Stimulated activated naive CD8-positive, alpha-beta T cell treated with anti-CD3 and anti-CD28 coated beads, Interleukin-15, amount 100 ng/mL, for 72 hours (primary cell): ENCODE results near the gene FRY.

ENCODE experiments used
- ATAC-seq: fragments of 150-1000 bp; cut with Tn5 transposase; 2 replicates; pipeline ENCODE4 v1.10.0; 2021; ENCODE audit warnings: mild to moderate bottlenecking, moderate library complexity
- DNase-seq, 2 donors: peaks; one replicate each; pipeline ENCODE4 v3.0.0; 2021 to 2022
- H3K27ac Mint-ChIP-seq, 2 donors: one replicate each; pipeline ENCODE4 v1.8.0; 2022; ENCODE audit warnings: mild to moderate bottlenecking in 2 of 2, mixed read lengths in 2 of 2, moderate library complexity in 2 of 2
- H3K27me3 Mint-ChIP-seq: one replicate; pipeline ENCODE4 v1.8.0; 2022; ENCODE audit warnings: mixed read lengths
- H3K4me1 Mint-ChIP-seq: one replicate; pipeline ENCODE4 v1.8.0; 2022; ENCODE audit warnings: mild to moderate bottlenecking, mixed read lengths
- H3K4me3 Mint-ChIP-seq, 2 donors: one replicate each; pipeline ENCODE4 v1.8.0; 2022; ENCODE audit warnings: mild to moderate bottlenecking in 2 of 2, mixed read lengths in 2 of 2, moderate library complexity in 1 of 2
- H3K9me3 Mint-ChIP-seq, 2 donors: one replicate each; pipeline ENCODE4 v1.8.0; 2022; ENCODE audit warnings: mixed read lengths in 2 of 2

Gene FRY

GRCh38 chr13:32300406-32300805 is 268.8 kb downstream of the FRY start:
- no peaks in the 10 kb centered on the region for H3K4me1 Mint-ChIP-seq
- peaks cover 5% of the 10 kb centered on the region for H3K27me3 Mint-ChIP-seq
- H3K27ac Mint-ChIP-seq = no peak overlapping the region
- no peak overlapping the region for H3K4me3 Mint-ChIP-seq
- H3K9me3 Mint-ChIP-seq = no peaks in the 10 kb centered on the region
- no peak for ATAC-seq
- DNase-seq = no peak

GRCh38 chr13:32300920-32301319 is 269.3 kb downstream of the FRY start:
- DNase-seq (no peak), ATAC-seq (peak; percentile 58)
- Mint-ChIP-seq H3K4me1 (no peaks in the 10 kb centered on the region), H3K9me3 (no peaks in the 10 kb centered on the region), H3K4me3 (no peak overlapping the region), H3K27ac (no peak overlapping the region), H3K27me3 (peaks cover 2% of the 10 kb centered on the region)

GRCh38 chr13:32302461-32302860 is 270.9 kb downstream of the FRY start:
- H3K4me1 Mint-ChIP-seq = no peaks in the 10 kb centered on the region
- no peak for ATAC-seq
- no peak overlapping the region for H3K27ac Mint-ChIP-seq
- no peak for DNase-seq
- H3K4me3 Mint-ChIP-seq = no peak overlapping the region
- no peaks in the 10 kb centered on the region for H3K9me3 Mint-ChIP-seq
- no peaks in the 10 kb centered on the region for H3K27me3 Mint-ChIP-seq

- Mint-ChIP-seq H3K27me3 (no peaks in the 10 kb centered on the region), H3K4me1 (peaks cover 10% of the 10 kb centered on the region), H3K4me3 (no peak overlapping the region), H3K9me3 (no peaks in the 10 kb centered on the region), H3K27ac (no peak overlapping the region)
- no peak for DNase-seq
- no peak for ATAC-seq
Measured at GRCh38 chr13:32305646-32306045, 274.1 kb downstream of the FRY start.

GRCh38 chr13:32309312-32310133 is 277.9 kb downstream of the FRY start:
- Mint-ChIP-seq H3K4me3 (peak overlapping the region in 1 of 2 donors; percentile 25), H3K27ac (no peak overlapping the region), H3K4me1 (peaks cover 14% of the 10 kb centered on the region), H3K9me3 (no peaks in the 10 kb centered on the region), H3K27me3 (no peaks in the 10 kb centered on the region)
- ATAC-seq = peak; percentile 12
- no peak for DNase-seq

GRCh38 chr13:32310134-32310706 is 278.6 kb downstream of the FRY start:
- no peaks in the 10 kb centered on the region for H3K9me3 Mint-ChIP-seq
- H3K4me3 Mint-ChIP-seq = no peak overlapping the region
- no peaks in the 10 kb centered on the region for H3K27me3 Mint-ChIP-seq
- peaks cover 21% of the 10 kb centered on the region for H3K4me1 Mint-ChIP-seq
- peak; percentile 57 for ATAC-seq
- H3K27ac Mint-ChIP-seq = no peak overlapping the region
- DNase-seq = peak; percentile 19 to 30

- Mint-ChIP-seq H3K9me3 (no peaks in the 10 kb centered on the region), H3K27me3 (no peaks in the 10 kb centered on the region), H3K27ac (no peak overlapping the region), H3K4me1 (peaks cover 21% of the 10 kb centered on the region), H3K4me3 (no peak overlapping the region)
- DNase-seq (no peak), ATAC-seq (no peak)
Measured at GRCh38 chr13:32311188-32311897, 279.8 kb downstream of the FRY start.

- DNase-seq = peak; percentile 70 to 76
- Mint-ChIP-seq H3K4me3 (peak overlapping the region; percentile 98 to 99), H3K9me3 (no peaks in the 10 kb centered on the region), H3K4me1 (peaks cover 14% of the 10 kb centered on the region), H3K27me3 (no peaks in the 10 kb centered on the region), H3K27ac (peak overlapping the region; percentile 100)
- ATAC-seq = peak; percentile 83
Measured at GRCh38 chr13:32314271-32315237, 283.0 kb downstream of the FRY start.

- H3K27ac Mint-ChIP-seq = peak within 1 kb of the TSS; percentile 100
Measured at GRCh38 chr13:32315238-32316027, 283.9 kb downstream of the FRY start, which contains the start of the genes BRCA2 and ZAR1L. Gene BRCA2 (plus strand): TSS chr13:32315508. CDS start chr13:32316461, 953 bp downstream. Gene ZAR1L (minus strand): TSS chr13:32315363. CDS start chr13:32311925, 3,438 bp downstream.

GRCh38 chr13:32316028-32316339 is 284.4 kb downstream of the FRY start:
- peak overlapping the region; percentile 98 to 99 for H3K4me3 Mint-ChIP-seq
- H3K27me3 Mint-ChIP-seq = no peaks in the 10 kb centered on the region
- peak overlapping the region; percentile 100 for H3K27ac Mint-ChIP-seq
- ATAC-seq (peak; percentile 48), DNase-seq (no peak)
- H3K9me3 Mint-ChIP-seq = no peaks in the 10 kb centered on the region
- peaks cover 11% of the 10 kb centered on the region for H3K4me1 Mint-ChIP-seq

More at GRCh38 chr13:32315238-32316027, 283.9 kb downstream of the FRY start, which contains the start of the genes BRCA2 and ZAR1L:
- Mint-ChIP-seq H3K4me1 (peaks cover 11% of the 10 kb centered on the region), H3K27me3 (no peaks in the 10 kb centered on the region), H3K4me3 (peak within 1 kb of the TSS; percentile 98 to 99), H3K9me3 (no peaks in the 10 kb centered on the region)
- ATAC-seq (peak; percentile 98), DNase-seq (peak; percentile 84 to 90)

- Mint-ChIP-seq H3K4me3 (peak overlapping the region; percentile 98 to 99), H3K27ac (peak overlapping the region in 1 of 2 donors; percentile 100), H3K27me3 (no peaks in the 10 kb centered on the region), H3K9me3 (no peaks in the 10 kb centered on the region), H3K4me1 (peaks cover 11% of the 10 kb centered on the region)
- DNase-seq (no peak), ATAC-seq (no peak)
Measured at GRCh38 chr13:32316501-32316900, 284.9 kb downstream of the FRY start.

GRCh38 chr13:32317716-32318465 is 286.3 kb downstream of the FRY start:
- no peaks in the 10 kb centered on the region for H3K27me3 Mint-ChIP-seq
- ATAC-seq = no peak
- H3K4me3 Mint-ChIP-seq = peak overlapping the region in 1 of 2 donors; percentile 15
- no peak for DNase-seq
- H3K9me3 Mint-ChIP-seq = no peaks in the 10 kb centered on the region
- H3K27ac Mint-ChIP-seq = no peak overlapping the region
- H3K4me1 Mint-ChIP-seq = peaks cover 11% of the 10 kb centered on the region

GRCh38 chr13:32320528-32320927 is 289.0 kb downstream of the FRY start:
- Mint-ChIP-seq H3K27ac (no peak overlapping the region), H3K9me3 (no peaks in the 10 kb centered on the region), H3K4me1 (no peaks in the 10 kb centered on the region), H3K27me3 (no peaks in the 10 kb centered on the region), H3K4me3 (no peak overlapping the region)
- ATAC-seq (no peak), DNase-seq (no peak)

GRCh38 chr13:32323912-32324311 is 292.3 kb downstream of the FRY start:
- no peak overlapping the region for H3K27ac Mint-ChIP-seq
- no peak overlapping the region for H3K4me3 Mint-ChIP-seq
- ATAC-seq (no peak), DNase-seq (no peak)
- no peaks in the 10 kb centered on the region for H3K27me3 Mint-ChIP-seq
- H3K9me3 Mint-ChIP-seq = no peaks in the 10 kb centered on the region
- no peaks in the 10 kb centered on the region for H3K4me1 Mint-ChIP-seq
